ENCODE measurements around the gene MAP9. TPM values are rescaled to one million over a fixed set of nuclear protein-coding genes. Genes with fewer than 3 reads are reported as not detected.

MAP9 gene
- total and polyA plus RNA-seq, 2 experiments from 2014 or later = 16.0 to 33.7 TPM

DNA sequence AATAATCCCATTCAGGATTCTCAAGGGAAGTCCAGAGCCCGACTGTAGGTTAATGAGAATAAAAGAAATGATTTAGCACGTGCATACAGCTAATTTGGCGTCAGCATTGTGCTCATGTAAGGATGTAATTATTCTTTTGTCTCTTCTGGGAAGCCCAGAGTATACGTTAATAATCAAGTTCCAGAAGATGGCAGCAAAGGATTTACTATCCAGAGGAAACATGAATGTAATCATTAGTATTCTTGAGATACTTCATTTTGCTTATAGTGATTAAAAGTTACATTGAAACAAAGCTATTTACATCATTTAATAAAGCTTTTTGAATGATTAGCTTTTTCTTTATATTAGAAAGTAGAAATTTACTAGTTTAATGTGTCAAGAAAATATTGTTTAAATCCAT lies 27.1 kb upstream of the MAP9 start:
- Mint-ChIP-seq H3K36me3 (ENCODE audit: low read depth) (no peaks in the 10 kb centered on the region), H3K4me3 (no peak overlapping the region), H3K27me3 (ENCODE audit: insufficient read depth, low read depth, poor library complexity) (peaks cover 2% of the 10 kb centered on the region), H3K9me3 (no peaks in the 10 kb centered on the region), H3K4me1 (no peaks in the 10 kb centered on the region), H3K27ac (no peak overlapping the region)
- no peak overlapping the region for H2AFZ ChIP-seq
- DNase-seq (ENCODE audit: low spot score) (peak; percentile 56), ATAC-seq (no peak)
- H3K9me2 ChIP-seq (ENCODE audit: insufficient read depth) = no peaks in the 10 kb centered on the region
- no peak overlapping the region for H3K4me2 ChIP-seq
- H3K4me3 ChIP-seq = no peak overlapping the region
- no peaks in the 10 kb centered on the region for H3K4me1 ChIP-seq (ENCODE audit: insufficient read depth)
- no peaks in the 10 kb centered on the region for H4K20me1 ChIP-seq (replicated peaks; ENCODE audit: insufficient read depth)
- TF ChIP-seq, protein P1, sequence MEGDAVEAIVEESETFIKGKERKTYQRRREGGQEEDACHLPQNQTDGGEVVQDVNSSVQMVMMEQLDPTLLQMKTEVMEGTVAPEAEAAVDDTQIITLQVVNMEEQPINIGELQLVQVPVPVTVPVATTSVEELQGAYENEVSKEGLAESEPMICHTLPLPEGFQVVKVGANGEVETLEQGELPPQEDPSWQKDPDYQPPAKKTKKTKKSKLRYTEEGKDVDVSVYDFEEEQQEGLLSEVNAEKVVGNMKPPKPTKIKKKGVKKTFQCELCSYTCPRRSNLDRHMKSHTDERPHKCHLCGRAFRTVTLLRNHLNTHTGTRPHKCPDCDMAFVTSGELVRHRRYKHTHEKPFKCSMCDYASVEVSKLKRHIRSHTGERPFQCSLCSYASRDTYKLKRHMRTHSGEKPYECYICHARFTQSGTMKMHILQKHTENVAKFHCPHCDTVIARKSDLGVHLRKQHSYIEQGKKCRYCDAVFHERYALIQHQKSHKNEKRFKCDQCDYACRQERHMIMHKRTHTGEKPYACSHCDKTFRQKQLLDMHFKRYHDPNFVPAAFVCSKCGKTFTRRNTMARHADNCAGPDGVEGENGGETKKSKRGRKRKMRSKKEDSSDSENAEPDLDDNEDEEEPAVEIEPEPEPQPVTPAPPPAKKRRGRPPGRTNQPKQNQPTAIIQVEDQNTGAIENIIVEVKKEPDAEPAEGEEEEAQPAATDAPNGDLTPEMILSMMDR (conservative IDR thresholded peaks at IDR 0.05; ENCODE audit: low read depth in 2 of 2) = peak; percentile 50 to 60; a peak in 3 of 4 replicates
- no peak for TF ChIP-seq EZH2 (IDR thresholded peaks at IDR 0.05; ENCODE audit: low read depth, unreplicated experiment)
- TF ChIP-seq, protein P2, sequence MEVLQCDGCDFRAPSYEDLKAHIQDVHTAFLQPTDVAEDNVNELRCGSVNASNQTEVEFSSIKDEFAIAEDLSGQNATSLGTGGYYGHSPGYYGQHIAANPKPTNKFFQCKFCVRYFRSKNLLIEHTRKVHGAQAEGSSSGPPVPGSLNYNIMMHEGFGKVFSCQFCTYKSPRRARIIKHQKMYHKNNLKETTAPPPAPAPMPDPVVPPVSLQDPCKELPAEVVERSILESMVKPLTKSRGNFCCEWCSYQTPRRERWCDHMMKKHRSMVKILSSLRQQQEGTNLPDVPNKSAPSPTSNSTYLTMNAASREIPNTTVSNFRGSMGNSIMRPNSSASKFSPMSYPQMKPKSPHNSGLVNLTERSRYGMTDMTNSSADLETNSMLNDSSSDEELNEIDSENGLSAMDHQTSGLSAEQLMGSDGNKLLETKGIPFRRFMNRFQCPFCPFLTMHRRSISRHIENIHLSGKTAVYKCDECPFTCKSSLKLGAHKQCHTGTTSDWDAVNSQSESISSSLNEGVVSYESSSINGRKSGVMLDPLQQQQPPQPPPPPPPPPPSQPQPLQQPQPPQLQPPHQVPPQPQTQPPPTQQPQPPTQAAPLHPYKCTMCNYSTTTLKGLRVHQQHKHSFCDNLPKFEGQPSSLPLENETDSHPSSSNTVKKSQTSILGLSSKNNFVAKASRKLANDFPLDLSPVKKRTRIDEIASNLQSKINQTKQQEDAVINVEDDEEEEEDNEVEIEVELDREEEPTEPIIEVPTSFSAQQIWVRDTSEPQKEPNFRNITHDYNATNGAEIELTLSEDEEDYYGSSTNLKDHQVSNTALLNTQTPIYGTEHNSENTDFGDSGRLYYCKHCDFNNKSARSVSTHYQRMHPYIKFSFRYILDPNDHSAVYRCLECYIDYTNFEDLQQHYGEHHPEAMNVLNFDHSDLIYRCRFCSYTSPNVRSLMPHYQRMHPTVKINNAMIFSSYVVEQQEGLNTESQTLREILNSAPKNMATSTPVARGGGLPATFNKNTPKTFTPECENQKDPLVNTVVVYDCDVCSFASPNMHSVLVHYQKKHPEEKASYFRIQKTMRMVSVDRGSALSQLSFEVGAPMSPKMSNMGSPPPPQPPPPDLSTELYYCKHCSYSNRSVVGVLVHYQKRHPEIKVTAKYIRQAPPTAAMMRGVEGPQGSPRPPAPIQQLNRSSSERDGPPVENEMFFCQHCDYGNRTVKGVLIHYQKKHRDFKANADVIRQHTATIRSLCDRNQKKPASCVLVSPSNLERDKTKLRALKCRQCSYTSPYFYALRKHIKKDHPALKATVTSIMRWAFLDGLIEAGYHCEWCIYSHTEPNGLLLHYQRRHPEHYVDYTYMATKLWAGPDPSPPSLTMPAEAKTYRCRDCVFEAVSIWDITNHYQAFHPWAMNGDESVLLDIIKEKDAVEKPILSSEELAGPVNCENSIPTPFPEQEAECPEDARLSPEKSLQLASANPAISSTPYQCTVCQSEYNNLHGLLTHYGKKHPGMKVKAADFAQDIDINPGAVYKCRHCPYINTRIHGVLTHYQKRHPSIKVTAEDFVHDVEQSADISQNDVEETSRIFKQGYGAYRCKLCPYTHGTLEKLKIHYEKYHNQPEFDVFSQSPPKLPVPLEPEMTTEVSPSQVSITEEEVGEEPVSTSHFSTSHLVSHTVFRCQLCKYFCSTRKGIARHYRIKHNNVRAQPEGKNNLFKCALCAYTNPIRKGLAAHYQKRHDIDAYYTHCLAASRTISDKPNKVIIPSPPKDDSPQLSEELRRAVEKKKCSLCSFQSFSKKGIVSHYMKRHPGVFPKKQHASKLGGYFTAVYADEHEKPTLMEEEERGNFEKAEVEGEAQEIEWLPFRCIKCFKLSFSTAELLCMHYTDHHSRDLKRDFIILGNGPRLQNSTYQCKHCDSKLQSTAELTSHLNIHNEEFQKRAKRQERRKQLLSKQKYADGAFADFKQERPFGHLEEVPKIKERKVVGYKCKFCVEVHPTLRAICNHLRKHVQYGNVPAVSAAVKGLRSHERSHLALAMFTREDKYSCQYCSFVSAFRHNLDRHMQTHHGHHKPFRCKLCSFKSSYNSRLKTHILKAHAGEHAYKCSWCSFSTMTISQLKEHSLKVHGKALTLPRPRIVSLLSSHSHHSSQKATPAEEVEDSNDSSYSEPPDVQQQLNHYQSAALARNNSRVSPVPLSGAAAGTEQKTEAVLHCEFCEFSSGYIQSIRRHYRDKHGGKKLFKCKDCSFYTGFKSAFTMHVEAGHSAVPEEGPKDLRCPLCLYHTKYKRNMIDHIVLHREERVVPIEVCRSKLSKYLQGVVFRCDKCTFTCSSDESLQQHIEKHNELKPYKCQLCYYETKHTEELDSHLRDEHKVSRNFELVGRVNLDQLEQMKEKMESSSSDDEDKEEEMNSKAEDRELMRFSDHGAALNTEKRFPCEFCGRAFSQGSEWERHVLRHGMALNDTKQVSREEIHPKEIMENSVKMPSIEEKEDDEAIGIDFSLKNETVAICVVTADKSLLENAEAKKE (CRISPR knock-in tag; IDR thresholded peaks at IDR 0.05) = no peak
- H3K27me3 ChIP-seq (ENCODE audit: insufficient read depth) = no peaks in the 10 kb centered on the region
- H3F3A ChIP-seq (replicated peaks; ENCODE audit: low read depth) = no peaks in the 10 kb centered on the region
- no peaks in the 10 kb centered on the region for H3K79me2 ChIP-seq (replicated peaks; ENCODE audit: insufficient read depth)
- H3K36me3 ChIP-seq (ENCODE audit: insufficient read depth) = no peaks in the 10 kb centered on the region
- no peak overlapping the region for H3K27ac ChIP-seq (ENCODE audit: low read depth)

DNA sequence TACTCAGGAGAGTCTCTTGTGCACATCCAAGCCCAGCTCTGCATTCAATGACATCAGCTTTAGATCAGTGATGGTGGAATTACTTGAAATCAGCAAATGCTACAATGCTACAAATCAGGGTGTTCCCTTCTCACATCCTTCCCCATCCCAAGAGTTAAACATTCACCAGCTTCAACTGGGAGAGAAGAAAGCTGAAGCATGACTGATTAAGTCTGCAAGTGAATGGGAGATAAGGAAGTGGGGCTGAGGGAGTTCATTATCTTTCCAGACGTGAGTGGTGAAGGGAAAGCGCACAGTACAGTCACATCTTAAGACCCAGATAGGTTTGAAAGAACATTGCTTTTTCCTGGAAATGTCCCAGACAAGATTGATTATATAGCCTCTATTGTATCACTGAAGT lies 26.2 kb upstream of the MAP9 start:
- Mint-ChIP-seq H3K27ac (no peak overlapping the region), H3K36me3 (ENCODE audit: low read depth) (no peaks in the 10 kb centered on the region), H3K27me3 (ENCODE audit: insufficient read depth, low read depth, poor library complexity) (peaks cover 2% of the 10 kb centered on the region), H3K4me1 (no peaks in the 10 kb centered on the region), H3K4me3 (no peak overlapping the region), H3K9me3 (no peaks in the 10 kb centered on the region)
- H3K9me2 ChIP-seq (ENCODE audit: insufficient read depth) = no peaks in the 10 kb centered on the region
- no peaks in the 10 kb centered on the region for H3F3A ChIP-seq (replicated peaks; ENCODE audit: low read depth)
- H2AFZ ChIP-seq = no peak overlapping the region
- no peaks in the 10 kb centered on the region for H3K4me1 ChIP-seq (ENCODE audit: insufficient read depth)
- H3K4me3 ChIP-seq = no peak overlapping the region
- no peaks in the 10 kb centered on the region for H4K20me1 ChIP-seq (replicated peaks; ENCODE audit: insufficient read depth)
- H3K27ac ChIP-seq (ENCODE audit: low read depth) = no peak overlapping the region
- H3K36me3 ChIP-seq (ENCODE audit: insufficient read depth) = no peaks in the 10 kb centered on the region
- no peak for ATAC-seq
- H3K4me2 ChIP-seq = no peak overlapping the region
- DNase-seq (ENCODE audit: low spot score) = no peak
- H3K27me3 ChIP-seq (ENCODE audit: insufficient read depth) = no peaks in the 10 kb centered on the region
- no peaks in the 10 kb centered on the region for H3K79me2 ChIP-seq (replicated peaks; ENCODE audit: insufficient read depth)
- TF ChIP-seq ZNF114 (CRISPR knock-in tag; IDR thresholded peaks at IDR 0.05) = no peak
- TF ChIP-seq STAT1 (IDR thresholded peaks at IDR 0.05; ENCODE audit: unreplicated experiment) = no peak
- TF ChIP-seq JUNB (IDR thresholded peaks at IDR 0.05; ENCODE audit: unreplicated experiment) = no peak
- TF ChIP-seq CREB1 (CRISPR knock-in tag; IDR thresholded peaks at IDR 0.05; ENCODE audit: low read depth) = no peak
- TF ChIP-seq, protein P3, sequence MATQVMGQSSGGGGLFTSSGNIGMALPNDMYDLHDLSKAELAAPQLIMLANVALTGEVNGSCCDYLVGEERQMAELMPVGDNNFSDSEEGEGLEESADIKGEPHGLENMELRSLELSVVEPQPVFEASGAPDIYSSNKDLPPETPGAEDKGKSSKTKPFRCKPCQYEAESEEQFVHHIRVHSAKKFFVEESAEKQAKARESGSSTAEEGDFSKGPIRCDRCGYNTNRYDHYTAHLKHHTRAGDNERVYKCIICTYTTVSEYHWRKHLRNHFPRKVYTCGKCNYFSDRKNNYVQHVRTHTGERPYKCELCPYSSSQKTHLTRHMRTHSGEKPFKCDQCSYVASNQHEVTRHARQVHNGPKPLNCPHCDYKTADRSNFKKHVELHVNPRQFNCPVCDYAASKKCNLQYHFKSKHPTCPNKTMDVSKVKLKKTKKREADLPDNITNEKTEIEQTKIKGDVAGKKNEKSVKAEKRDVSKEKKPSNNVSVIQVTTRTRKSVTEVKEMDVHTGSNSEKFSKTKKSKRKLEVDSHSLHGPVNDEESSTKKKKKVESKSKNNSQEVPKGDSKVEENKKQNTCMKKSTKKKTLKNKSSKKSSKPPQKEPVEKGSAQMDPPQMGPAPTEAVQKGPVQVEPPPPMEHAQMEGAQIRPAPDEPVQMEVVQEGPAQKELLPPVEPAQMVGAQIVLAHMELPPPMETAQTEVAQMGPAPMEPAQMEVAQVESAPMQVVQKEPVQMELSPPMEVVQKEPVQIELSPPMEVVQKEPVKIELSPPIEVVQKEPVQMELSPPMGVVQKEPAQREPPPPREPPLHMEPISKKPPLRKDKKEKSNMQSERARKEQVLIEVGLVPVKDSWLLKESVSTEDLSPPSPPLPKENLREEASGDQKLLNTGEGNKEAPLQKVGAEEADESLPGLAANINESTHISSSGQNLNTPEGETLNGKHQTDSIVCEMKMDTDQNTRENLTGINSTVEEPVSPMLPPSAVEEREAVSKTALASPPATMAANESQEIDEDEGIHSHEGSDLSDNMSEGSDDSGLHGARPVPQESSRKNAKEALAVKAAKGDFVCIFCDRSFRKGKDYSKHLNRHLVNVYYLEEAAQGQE (IDR thresholded peaks at IDR 0.05; ENCODE audit: unreplicated experiment) = no peak
- no peak for TF ChIP-seq POLR2AphosphoS5 (IDR thresholded peaks at IDR 0.05; ENCODE audit: low read depth)
- TF ChIP-seq ZNF331 (CRISPR knock-in tag; IDR thresholded peaks at IDR 0.05; ENCODE audit: low read depth) = no peak
- TF ChIP-seq EZH2phosphoT487 (IDR thresholded peaks at IDR 0.05; ENCODE audit: unreplicated experiment) = no peak

All from GM23338 (cell line).